Stimulated activated CD4-positive, alpha-beta T cell treated with anti-CD3 and anti-CD28 coated beads, Interleukin-15, amount 100 ng/mL, for 24 hours (primary cell): ENCODE measurements around the gene MBD3L5.
A peak's percentile ranks its signal among the peaks of the same experiment; 100 is the strongest.
"Not testable (repeated sequence)": the region's sequence is repeated elsewhere in the genome, so short reads cannot be mapped to it uniquely, and the experiment has no call there.

ENCODE experiments used
- DNase-seq: peaks from one replicate; pipeline ENCODE4 v3.0.0-alpha.2; 2020

MBD3L5 gene

GRCh38 chr19:7054635-7055368 lies 24.4 kb downstream of the MBD3L5 start:
- not testable (repeated sequence) for DNase-seq

DNA sequence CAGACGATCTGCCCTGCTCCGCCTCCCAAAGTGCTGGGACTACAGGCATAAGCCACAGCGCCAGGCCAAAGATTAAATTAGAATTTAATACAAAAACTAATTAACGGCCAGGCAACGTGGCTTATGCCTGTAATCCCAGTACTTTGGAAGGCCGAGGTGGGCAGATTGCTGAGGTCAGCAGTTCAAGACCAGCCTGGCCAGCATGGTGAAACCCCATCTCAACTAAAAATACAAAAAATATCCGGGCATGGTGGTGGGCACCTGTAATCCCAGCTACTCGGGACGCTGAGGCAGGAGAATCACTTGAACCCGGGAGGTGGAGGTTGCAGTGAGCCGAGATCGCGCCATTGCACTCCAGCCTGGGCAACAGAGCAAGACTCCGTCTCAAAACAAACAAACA lies 25.3 kb downstream of the MBD3L5 start:
- not testable (repeated sequence) for DNase-seq

GRCh38 chr19:7056371-7056770 lies 26.0 kb downstream of the MBD3L5 start:
- not testable (repeated sequence) for DNase-seq

DNA sequence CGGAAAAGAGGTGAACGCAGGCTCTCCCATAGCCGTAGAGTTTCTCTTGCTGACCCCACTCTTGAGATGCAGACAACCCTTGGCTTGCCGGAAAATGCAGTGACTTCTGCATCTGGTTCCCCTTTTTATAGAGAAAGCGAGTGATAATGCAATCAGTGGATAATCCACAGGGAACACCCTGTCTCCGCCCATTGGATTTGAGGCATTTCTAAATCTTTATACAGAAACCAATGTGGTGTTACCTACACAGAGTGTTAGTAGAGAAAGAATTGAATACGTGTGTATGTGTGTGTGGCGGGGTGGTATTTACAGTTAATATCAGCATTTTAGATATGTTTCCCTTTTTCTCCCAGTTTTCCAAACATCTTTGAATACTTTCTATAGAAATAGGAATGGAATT lies 28.2 kb downstream of the MBD3L5 start, which contains the start of gene MBD3L3:
TSS of gene MBD3L3 (minus strand) at position 101 of the 400 bp plus-strand sequence. CDS start at position 30, 71 bp downstream.
- not testable (repeated sequence) for DNase-seq

DNA sequence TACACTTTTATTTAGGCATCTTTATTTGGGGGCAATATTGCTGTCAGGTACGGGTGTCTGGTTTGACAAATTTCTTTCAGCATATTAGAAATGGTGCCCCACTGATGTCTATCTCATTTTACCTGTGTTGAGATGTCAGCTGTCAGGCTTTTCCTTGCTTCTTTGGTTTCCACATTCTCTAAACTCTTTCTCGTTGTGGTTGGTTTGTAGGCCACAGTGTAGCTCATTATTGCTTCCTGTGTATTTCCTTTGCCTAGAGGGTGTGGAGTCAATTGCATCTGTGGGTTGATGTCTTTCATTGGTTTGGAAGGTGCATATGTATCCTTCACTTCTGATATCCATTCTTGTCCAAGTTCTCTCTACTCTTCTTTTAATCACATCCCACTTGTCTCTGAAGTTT lies 29.6 kb downstream of the MBD3L5 start:
- not testable (repeated sequence) for DNase-seq

DNA sequence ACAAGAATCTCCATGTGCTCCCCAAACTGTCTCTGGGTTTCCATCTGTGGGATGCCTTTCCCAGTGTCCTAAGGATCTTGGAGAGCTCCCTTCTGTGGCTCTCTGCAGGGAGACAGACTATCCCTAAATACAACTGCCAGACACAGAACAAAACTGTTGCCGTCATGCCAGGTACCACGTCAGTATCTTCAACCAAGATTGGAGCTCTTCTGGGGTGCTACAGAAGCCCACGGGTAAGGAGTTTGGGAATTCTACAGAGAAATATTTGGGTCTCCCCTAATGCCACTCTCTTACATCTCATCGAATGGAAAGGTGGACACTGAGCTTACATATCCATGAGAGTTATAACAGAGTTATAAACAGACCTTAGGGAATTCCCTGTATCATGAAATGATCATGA lies 33.0 kb downstream of the MBD3L5 start:
- no peak for DNase-seq

DNA sequence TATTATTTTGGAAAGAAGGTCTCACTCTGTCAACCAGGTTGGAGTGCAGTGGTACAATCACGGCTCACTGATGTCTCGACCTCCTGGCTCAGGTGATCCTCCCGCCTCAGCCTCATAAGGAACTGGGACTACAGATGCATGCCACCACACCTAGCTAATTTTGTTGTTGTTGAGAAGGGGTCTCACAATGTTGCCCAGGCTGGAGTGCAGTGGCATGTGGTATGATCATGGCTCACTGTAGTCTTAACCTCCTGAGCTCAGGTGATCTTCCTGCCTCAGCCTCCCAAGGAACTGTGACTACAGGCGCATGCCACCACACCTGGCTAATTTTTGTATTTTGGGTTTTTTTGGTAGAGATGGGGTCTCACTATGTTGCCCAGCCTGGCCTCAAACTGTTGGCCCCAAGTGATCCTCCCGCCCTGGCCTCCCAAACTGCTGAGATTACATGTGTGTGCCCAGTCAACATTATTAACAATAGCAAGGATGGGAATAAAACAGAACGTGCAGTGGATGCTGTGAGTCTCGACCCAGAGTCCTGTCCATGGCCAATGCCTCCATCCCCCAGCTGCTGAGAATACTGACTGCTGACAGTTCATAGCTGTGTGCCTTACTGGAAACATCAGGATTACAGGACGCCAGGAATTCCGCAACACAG lies 33.5 kb downstream of the MBD3L5 start:
- DNase-seq, result no peak

GRCh38 chr19:7067122-7067521 lies 36.7 kb downstream of the MBD3L5 start:
- DNase-seq, result peak; percentile 23

GRCh38 chr19:7067716-7068115 lies 37.3 kb downstream of the MBD3L5 start:
- no peak for DNase-seq

DNA sequence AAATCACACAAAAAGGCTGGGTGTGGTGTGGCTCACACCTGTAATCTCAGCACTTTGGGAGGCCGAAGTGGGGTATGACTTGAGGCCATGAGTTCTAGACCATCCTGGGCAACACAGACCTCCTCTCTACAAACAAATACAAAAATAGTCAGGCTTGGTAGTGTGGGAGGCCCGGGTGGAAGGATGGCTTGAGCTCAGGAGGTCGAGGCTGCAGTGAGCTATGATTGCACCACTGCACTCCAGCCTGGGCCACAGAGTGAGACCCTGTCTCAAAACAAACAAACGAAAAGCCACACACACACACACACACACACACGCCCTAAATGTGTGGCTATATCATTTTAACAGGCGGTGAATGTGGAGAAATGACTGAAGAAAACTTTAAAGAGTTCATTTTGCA lies 38.2 kb downstream of the MBD3L5 start:
- DNase-seq, result no peak

DNA sequence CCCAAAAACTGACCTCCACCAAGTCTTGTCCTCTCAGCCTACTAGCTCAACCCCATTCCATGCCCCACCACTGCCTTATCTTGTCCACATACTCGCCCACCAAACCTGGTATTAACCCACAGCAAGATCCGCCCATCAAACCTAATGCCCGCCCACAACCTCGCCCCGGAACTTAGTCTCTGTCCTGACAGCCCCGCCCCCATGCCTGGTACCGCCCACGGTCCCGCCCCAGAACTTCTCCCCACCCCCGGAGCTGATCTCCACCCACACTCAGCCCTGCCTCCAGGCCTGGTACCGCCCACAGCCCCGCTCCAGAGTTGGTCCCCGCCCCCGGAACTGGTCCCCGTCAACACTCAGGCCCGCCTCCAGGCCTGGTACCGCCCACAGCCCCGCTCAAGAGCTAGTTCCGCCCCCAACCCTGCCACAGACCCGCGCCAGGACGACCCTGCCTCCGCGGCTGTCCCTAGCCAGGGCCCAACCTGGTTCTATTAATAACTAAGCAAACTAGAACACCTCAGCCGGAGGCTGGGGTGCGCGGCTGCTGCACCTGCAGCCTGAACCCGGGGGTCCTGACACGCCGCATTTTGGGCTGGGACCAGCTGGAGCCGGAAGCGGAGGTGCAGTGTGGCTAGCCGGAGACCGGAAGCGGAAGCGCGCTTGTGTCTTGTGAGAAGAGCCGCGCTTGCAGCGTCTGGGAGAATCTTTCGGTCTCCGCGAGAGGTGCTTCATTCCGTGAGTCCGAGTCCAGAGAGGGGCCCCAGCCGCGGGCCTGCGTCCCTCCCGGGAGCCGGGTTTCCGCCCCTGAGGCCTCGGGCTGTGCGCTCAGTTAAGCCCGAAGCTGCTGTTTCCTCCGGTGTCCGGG lies 38.9 kb downstream of the MBD3L5 start, which contains the start of gene ZNF557:
TSS of gene ZNF557 (plus strand) at position 662 of the 862 bp plus-strand sequence. CDS start 5,372 bp downstream, outside the sequence.
- peak; percentile 100 for DNase-seq

DNA sequence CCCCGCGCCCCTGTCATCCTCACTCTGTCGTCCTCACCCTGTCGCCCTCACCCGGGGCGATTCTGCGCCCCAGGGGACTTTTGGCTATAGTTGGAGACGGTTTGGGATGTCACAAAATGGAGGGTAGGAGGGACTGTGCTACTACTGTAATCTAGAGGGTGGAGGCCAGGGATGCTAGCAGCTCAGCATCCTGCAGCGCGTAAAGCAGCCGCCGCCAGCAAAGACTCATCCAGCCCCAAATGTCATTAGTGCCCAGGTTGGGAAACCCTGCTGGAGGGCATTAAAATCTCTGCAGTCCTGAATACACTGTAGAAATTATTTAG lies 39.5 kb downstream of the MBD3L5 start:
- DNase-seq, result no peak

DNA sequence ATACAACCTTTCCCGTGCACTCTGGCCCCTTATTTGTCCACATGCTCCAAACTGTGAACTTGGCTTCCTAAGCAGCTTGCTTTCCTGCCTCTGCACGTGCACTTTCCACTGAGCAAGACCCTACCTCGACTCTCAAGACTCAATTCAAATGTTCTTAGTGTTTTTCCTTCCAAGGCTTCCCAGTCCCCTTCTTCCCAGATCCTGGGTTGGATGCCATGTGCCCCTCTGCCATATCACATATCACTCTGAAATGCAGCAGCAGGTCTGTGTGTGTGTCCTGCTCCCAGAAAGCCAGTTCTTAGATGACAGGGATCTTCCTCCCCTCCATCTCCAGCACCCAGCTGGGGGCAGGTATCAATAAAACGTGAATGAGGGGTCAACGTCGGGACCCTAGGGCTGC lies 42.2 kb downstream of the MBD3L5 start:
- no peak for DNase-seq

GRCh38 chr19:7074705-7075282 lies 44.4 kb downstream of the MBD3L5 start:
- no peak for DNase-seq

GRCh38 chr19:7076151-7076550 lies 45.8 kb downstream of the MBD3L5 start:
- DNase-seq, result no peak

DNA sequence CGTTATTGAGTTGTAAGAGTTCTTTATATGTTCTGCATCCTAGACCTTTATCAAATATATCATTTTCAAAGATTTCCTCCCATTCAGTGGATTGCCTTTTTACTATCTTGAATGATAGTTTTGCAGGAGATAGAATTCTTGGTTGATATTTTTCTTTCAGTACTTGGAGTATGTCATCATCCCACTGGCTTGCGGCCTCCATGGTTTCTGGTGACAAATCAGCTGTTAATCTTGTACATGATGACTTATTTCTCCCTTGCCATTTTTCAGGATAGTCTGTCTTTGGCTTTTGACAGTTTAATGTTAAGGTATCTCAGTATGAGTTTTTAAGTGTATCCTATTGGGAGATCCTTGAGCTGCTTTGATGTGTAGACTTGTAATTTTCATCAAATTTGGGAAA lies 47.6 kb downstream of the MBD3L5 start:
- no peak for DNase-seq
